IMR-90 (cell line): Measurements from ENCODE around the gene MAJIN. TPM values are rescaled to one million over a fixed set of nuclear protein-coding genes. Genes with fewer than 3 reads are reported as not detected.

Experiments
- ATAC-seq: fragments of 200-7000 bp; cut with Tn5 transposase; 2 replicates; pipeline ENCODE4 v1.9.1; 2020; ENCODE audit warnings: low read depth, mild to moderate bottlenecking, moderate library complexity
- BruUV-seq: library from RNA; stranded (reverse); fragments of 400-500 nt; replicated peaks from 2 replicates; lab custom pipeline; 2021; lab: Mats Ljungman, UMichigan
- CTCF ChIA-PET: fragments of 300-600 bp; formaldehyde crosslinking; extraction: SDS; loops from one replicate; lab custom pipeline; 2021; ENCODE audit warnings: antibody characterized with exemption; lab: Yijun Ruan, JAX
- POLR2A ChIA-PET: fragments of 300-600 bp; sonication (Branson Sonifier 250); formaldehyde crosslinking; loops from one replicate; lab custom pipeline; 2022; ENCODE audit warnings: antibody characterized with exemption; ENCODE audit not compliant: unreplicated experiment; lab: Charles Lee
- DNase-seq: peaks from one replicate; pipeline ENCODE4 v3.0.0; 2013
- H2AFZ ChIP-seq: replicated peaks from 2 replicates; pipeline ENCODE3; 2013; ENCODE audit warnings: low read length, mild to moderate bottlenecking; ENCODE audit not compliant: poor library complexity
- H2AK5ac ChIP-seq: 2 replicates; pipeline ENCODE4 v1.6.1; 2013; ENCODE audit warnings: low read depth, low read length, inconsistent platforms
- H2AK9ac ChIP-seq: replicated peaks from 2 replicates; pipeline ENCODE3; 2013; ENCODE audit warnings: mild to moderate bottlenecking, low read depth, low read length, moderate library complexity; ENCODE audit not compliant: poor library complexity
- H2BK120ac ChIP-seq: 2 replicates; pipeline ENCODE4 v1.6.1; 2013; ENCODE audit warnings: low read depth, low read length, inconsistent platforms
- H2BK15ac ChIP-seq: 3 replicates; pipeline ENCODE4 v1.6.1; 2013; ENCODE audit warnings: low read depth, low read length, inconsistent platforms
- H2BK20ac ChIP-seq: 2 replicates; pipeline ENCODE4 v1.6.1; 2013; ENCODE audit warnings: low read depth, mild to moderate bottlenecking, inconsistent platforms, low read length, moderate library complexity
- H2BK5ac ChIP-seq: 2 replicates; pipeline ENCODE4 v1.6.1; 2013; ENCODE audit warnings: mild to moderate bottlenecking, low read depth, low read length, inconsistent platforms; ENCODE audit not compliant: poor library complexity, severe bottlenecking
- H3K14ac ChIP-seq: replicated peaks from 2 replicates; pipeline ENCODE4 v1.6.1; 2013; ENCODE audit warnings: low read depth, low read length, inconsistent platforms
- H3K18ac ChIP-seq: 2 replicates; pipeline ENCODE4 v1.6.1; 2013; ENCODE audit warnings: low read depth, low read length, control low read depth
- H3K23ac ChIP-seq: 2 replicates; pipeline ENCODE4 v1.6.1; 2013; ENCODE audit warnings: low read depth, low read length, inconsistent platforms
- H3K27ac ChIP-seq: 2 replicates; pipeline ENCODE4 v1.5.1; 2013; ENCODE audit warnings: mild to moderate bottlenecking, control low read depth, low read length; ENCODE audit not compliant: insufficient read depth
- H3K27me3 ChIP-seq: 2 replicates; pipeline ENCODE4 v1.6.1; 2013; ENCODE audit warnings: low read length; ENCODE audit not compliant: control insufficient read depth, insufficient read depth
- H3K36me3 ChIP-seq: 2 replicates; pipeline ENCODE4 v1.6.1; 2013; ENCODE audit warnings: low read length, mixed read lengths; ENCODE audit not compliant: control insufficient read depth, insufficient read depth
- H3K4ac ChIP-seq: 2 replicates; pipeline ENCODE4 v1.6.1; 2013; ENCODE audit warnings: low read depth, low read length, inconsistent platforms
- H3K4me1 ChIP-seq: 2 replicates; pipeline ENCODE4 v1.6.1; 2013; ENCODE audit warnings: low read length, mixed read lengths; ENCODE audit not compliant: control insufficient read depth, insufficient read depth
- H3K4me2 ChIP-seq: 2 replicates; pipeline ENCODE4 v1.6.1; 2013; ENCODE audit warnings: low read depth, mild to moderate bottlenecking, control low read depth, low read length, moderate library complexity
- H3K4me3 ChIP-seq: 2 replicates; pipeline ENCODE4 v1.5.1; 2013; ENCODE audit warnings: low read depth, mild to moderate bottlenecking, control low read depth, low read length, moderate library complexity; ENCODE audit not compliant: insufficient read depth
- H3K56ac ChIP-seq: 2 replicates; pipeline ENCODE4 v1.6.1; 2013; ENCODE audit warnings: low read length, inconsistent platforms; ENCODE audit not compliant: insufficient read depth; ENCODE audit errors: extremely low read depth
- H3K79me1 ChIP-seq, 2 experiments: 2 replicates each; pipeline ENCODE4 v1.6.1; 2013; ENCODE audit warnings: low read length in 2 of 2, inconsistent platforms in 1 of 2, low read depth in 1 of 2
- H3K9ac ChIP-seq: 2 replicates; pipeline ENCODE4 v1.6.1; 2013; ENCODE audit warnings: low read depth, low read length, control low read depth
- H3K9me1 ChIP-seq: 2 replicates; pipeline ENCODE4 v1.6.1; 2013; ENCODE audit warnings: low read length, inconsistent platforms; ENCODE audit not compliant: insufficient read depth
- H3K9me3 ChIP-seq: 2 replicates; pipeline ENCODE4 v1.6.1; 2013; ENCODE audit warnings: low read length; ENCODE audit not compliant: control insufficient read depth, insufficient read depth
- H4K20me1 ChIP-seq: 2 replicates; pipeline ENCODE4 v1.6.1; 2013; ENCODE audit warnings: low read length, inconsistent platforms; ENCODE audit not compliant: insufficient read depth
- H4K5ac ChIP-seq: 2 replicates; pipeline ENCODE4 v1.6.1; 2013; ENCODE audit warnings: mild to moderate bottlenecking, low read depth, low read length, control low read depth
- H4K8ac ChIP-seq, 2 experiments: 2 replicates each; pipeline ENCODE4 v1.6.1; 2013; ENCODE audit warnings: low read depth in 2 of 2, low read length in 2 of 2, control low read depth in 1 of 2, inconsistent platforms in 1 of 2
- H4K91ac ChIP-seq: 2 replicates; pipeline ENCODE4 v1.6.1; 2013; ENCODE audit warnings: low read depth, low read length, inconsistent platforms; ENCODE audit not compliant: insufficient read depth
- BHLHE40 ChIP-seq: fragments of 150-350 bp; IDR thresholded peaks from 2 replicates; pipeline ENCODE4 v1.6.1; 2016; ENCODE audit warnings: mild to moderate bottlenecking, low read depth, low read length
- CEBPB ChIP-seq: IDR thresholded peaks from 2 replicates; pipeline ENCODE4 v1.6.1; 2012; ENCODE audit warnings: low read depth, low read length, improper control_type of control experiment
- FOS ChIP-seq: fragments of 150-350 bp; IDR thresholded peaks from 2 replicates; pipeline ENCODE4 v1.6.1; 2016; ENCODE audit warnings: low read depth, low read length
- MAFK ChIP-seq: IDR thresholded peaks from 2 replicates; pipeline ENCODE4 v1.6.1; 2012; ENCODE audit warnings: low read depth, low read length, improper control_type of control experiment
- MAZ ChIP-seq: IDR thresholded peaks from 2 replicates; pipeline ENCODE4 v1.6.1; 2012; ENCODE audit warnings: low read depth, mild to moderate bottlenecking, low read length, improper control_type of control experiment, moderate library complexity, borderline replicate concordance
- MXI1 ChIP-seq: IDR thresholded peaks from 2 replicates; pipeline ENCODE4 v1.6.1; 2012; ENCODE audit warnings: low read depth, mild to moderate bottlenecking, low read length, moderate library complexity, borderline replicate concordance
- NFE2L2 ChIP-seq: fragments of 150-350 bp; IDR thresholded peaks from 2 replicates; pipeline ENCODE4 v1.6.1; 2016; ENCODE audit warnings: low read depth, mild to moderate bottlenecking, low read length
- RAD21 ChIP-seq: IDR thresholded peaks from 2 replicates; pipeline ENCODE4 v1.6.1; 2012; ENCODE audit warnings: low read length, improper control_type of control experiment
- RCOR1 ChIP-seq: IDR thresholded peaks from 2 replicates; pipeline ENCODE4 v1.6.1; 2012; ENCODE audit warnings: mild to moderate bottlenecking, low read length, improper control_type of control experiment; ENCODE audit not compliant: insufficient replicate concordance
- RFX5 ChIP-seq: IDR thresholded peaks from 2 replicates; pipeline ENCODE4 v1.8.0; 2012; ENCODE audit warnings: low read depth, mild to moderate bottlenecking, low read length, moderate library complexity
- WGBS, 2 experiments: methylation state at CpG; one replicate each; pipeline versions ENCODE4 v1.1.5 to v1.1.7; 2013; ENCODE audit warnings: missing lambda C conversion rate in 2 of 2; ENCODE audit not compliant: insufficient read length in 1 of 2; ENCODE audit errors: extremely low coverage in 2 of 2; 5-methylcytosine and 5-hydroxymethylcytosine counted together
- dilution Hi-C: fragments of 300-500 bp; cut with HindIII; formaldehyde crosslinking; loops from one replicate; pipeline ENCODE4 v1.14.3; 2018; ENCODE audit warnings: low sequenced_read_pairs; ENCODE audit not compliant: unreplicated experiment
- in situ Hi-C: fragments of 300-500 bp; cut with MboI; formaldehyde crosslinking; loops from 3 replicates; pipeline ENCODE4 v1.14.3; 2019; ENCODE audit warnings: low sequenced_read_pairs, inconsistent platforms, mixed read lengths
- intact Hi-C: fragments of 100-400 bp; cut with micrococcal nuclease; formaldehyde crosslinking; loops from 2 replicates; pipeline ENCODE4 v1.10.0; 2022
- polyA plus RNA-seq, 3 experiments: library from polyadenylated mRNA; depleted of rRNA; stranded (reverse); fragments of >200 nt; gene quantifications; 2 replicates each; pipeline ENCODE4 v1.2.3, GENCODE V29; 2012; ENCODE audit warnings: low replicate concordance in 1 of 3
- total RNA-seq: library from RNA; depleted of rRNA; stranded (reverse); fragments of >200 nt; gene quantifications from 2 replicates; pipeline ENCODE4 v1.2.3, GENCODE V29; 2012
- TF ChIP-seq, protein P1 (sequence below): fragments of 150-350 bp; IDR thresholded peaks from 2 replicates; pipeline ENCODE4 v1.6.1; 2017; ENCODE audit warnings: mild to moderate bottlenecking, antibody characterized with exemption, low read length, low read depth
- TF ChIP-seq, protein P2 (sequence below): fragments of 150-350 bp; IDR thresholded peaks from 2 replicates; pipeline ENCODE4 v1.6.1; 2016; ENCODE audit warnings: low read depth, mild to moderate bottlenecking, low read length, moderate library complexity, borderline replicate concordance

MAJIN gene
- total and polyA plus RNA-seq, 2 of the 4 experiments (the other 2 are of a cell fraction) = not detected

DNA sequence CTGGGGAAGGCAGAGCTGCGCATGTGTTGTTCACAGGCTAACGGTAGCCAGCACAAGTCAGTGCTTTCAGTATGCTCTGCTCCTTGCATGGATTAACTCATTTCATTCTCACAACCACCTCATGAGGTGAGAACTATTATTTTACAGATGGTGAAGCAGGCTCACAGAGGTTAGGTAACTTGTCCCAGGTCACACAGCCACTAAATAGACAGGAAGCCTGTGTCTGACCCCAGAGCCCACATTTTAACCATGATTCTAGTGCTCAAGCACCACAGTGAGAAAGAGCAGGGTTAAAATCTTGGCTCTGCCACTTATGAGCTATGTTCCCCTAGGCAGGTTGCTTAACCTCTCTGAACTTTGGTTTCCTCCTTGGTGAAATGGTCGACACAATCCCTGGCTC lies 49.1 kb upstream of the MAJIN start:
- Histone ChIP-seq H2AFZ (no peak overlapping the region), H3K27me3 (no peaks in the 10 kb centered on the region), H3K14ac (no peak overlapping the region), H3K4me2 (no peak overlapping the region), H2AK9ac (no peak overlapping the region), H2BK15ac (no peak overlapping the region), H4K5ac (no peak overlapping the region), H3K9me1 (peaks cover 18% of the 10 kb centered on the region), H3K4ac (no peak overlapping the region), H3K4me3 (no peak overlapping the region), H3K56ac (no peak overlapping the region), H4K91ac (no peak overlapping the region), H3K18ac (no peak overlapping the region), H3K23ac (no peak overlapping the region; the same call in 1 of the 2 replicates), H2BK5ac (no peak overlapping the region), H2AK5ac (no peak overlapping the region), H3K9me3 (no peaks in the 10 kb centered on the region), H3K79me1 (peaks cover 8 to 18% of the 10 kb centered on the region in 2 experiments), H4K20me1 (no peaks in the 10 kb centered on the region), H2BK120ac (no peak overlapping the region), H3K27ac (no peak overlapping the region), H2BK20ac (no peak overlapping the region), H4K8ac (no peak overlapping the region), H3K4me1 (no peaks in the 10 kb centered on the region), H3K9ac (no peak overlapping the region), H3K36me3 (peaks cover 11% of the 10 kb centered on the region)
- ChIA-PET POLR2A (no interaction called here), CTCF (no interaction called here)
- DNase-seq (no peak), ATAC-seq (no peak)
- in situ Hi-C loops (no loop called here), intact Hi-C loops (no loop called here), dilution Hi-C loops (no loop called here)
- TF ChIP-seq FOS (no peak), BHLHE40 (no peak), MXI1 (no peak), RFX5 (no peak), RAD21 (no peak), CEBPB (no peak), MAZ (no peak), NFE2L2 (no peak), RCOR1 (no peak), MAFK (no peak)
- TF ChIP-seq, protein P1, sequence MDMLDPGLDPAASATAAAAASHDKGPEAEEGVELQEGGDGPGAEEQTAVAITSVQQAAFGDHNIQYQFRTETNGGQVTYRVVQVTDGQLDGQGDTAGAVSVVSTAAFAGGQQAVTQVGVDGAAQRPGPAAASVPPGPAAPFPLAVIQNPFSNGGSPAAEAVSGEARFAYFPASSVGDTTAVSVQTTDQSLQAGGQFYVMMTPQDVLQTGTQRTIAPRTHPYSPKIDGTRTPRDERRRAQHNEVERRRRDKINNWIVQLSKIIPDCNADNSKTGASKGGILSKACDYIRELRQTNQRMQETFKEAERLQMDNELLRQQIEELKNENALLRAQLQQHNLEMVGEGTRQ = no peak
- TF ChIP-seq, protein P2, sequence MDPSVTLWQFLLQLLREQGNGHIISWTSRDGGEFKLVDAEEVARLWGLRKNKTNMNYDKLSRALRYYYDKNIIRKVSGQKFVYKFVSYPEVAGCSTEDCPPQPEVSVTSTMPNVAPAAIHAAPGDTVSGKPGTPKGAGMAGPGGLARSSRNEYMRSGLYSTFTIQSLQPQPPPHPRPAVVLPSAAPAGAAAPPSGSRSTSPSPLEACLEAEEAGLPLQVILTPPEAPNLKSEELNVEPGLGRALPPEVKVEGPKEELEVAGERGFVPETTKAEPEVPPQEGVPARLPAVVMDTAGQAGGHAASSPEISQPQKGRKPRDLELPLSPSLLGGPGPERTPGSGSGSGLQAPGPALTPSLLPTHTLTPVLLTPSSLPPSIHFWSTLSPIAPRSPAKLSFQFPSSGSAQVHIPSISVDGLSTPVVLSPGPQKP = no peak
- whole genome bisulfite sequencing, 2 experiments = no CpG with 5 or more reads among the region's 3 CpGs
- BruUV-seq = no TSS peak
